ENCODE data around the gene SH3YL1.

The SH3YL1 gene

DNA sequence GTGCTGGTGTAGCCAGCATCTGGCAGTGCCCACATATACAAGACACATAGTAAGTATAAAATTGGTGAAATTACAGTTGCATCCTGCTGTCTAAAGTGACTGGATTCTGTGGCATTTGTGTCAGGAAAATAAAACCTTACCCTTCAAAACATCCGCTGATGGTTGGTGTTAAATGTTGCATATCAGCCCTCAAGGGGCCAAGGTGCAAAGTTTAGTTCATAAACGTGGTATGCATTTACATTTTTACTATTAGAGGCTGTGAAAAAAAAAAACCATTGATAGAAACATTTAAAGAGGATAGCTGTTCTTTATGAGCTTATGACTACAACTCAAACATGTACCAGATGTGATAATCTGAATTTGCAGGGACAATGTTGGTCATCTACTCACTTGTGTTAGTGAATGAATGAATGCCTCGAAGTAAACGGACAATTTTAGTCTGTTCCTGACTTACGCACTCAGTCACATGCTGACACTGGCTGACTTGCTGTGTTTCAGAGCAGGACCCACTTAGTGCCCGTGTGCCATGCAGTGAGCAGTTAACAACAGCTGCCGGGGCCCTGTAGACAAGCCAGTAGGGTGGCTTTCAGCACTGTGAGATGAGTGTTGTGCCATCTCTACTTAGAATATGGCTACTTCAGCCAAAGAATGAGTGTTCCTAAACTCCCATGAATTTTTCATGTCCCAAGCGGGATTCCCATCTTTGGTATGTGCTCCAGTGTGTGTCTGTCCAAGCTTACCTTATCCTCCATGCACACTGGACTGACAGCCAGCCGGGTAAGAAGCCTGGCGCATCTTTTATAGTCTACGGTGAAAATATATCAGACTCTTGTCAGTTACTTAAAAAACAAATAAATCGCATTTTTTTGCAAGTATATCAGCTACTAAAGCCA, 18.8 kb upstream of the SH3YL1 start:
- DNase-seq (no peak), ATAC-seq (no peak)

DNA sequence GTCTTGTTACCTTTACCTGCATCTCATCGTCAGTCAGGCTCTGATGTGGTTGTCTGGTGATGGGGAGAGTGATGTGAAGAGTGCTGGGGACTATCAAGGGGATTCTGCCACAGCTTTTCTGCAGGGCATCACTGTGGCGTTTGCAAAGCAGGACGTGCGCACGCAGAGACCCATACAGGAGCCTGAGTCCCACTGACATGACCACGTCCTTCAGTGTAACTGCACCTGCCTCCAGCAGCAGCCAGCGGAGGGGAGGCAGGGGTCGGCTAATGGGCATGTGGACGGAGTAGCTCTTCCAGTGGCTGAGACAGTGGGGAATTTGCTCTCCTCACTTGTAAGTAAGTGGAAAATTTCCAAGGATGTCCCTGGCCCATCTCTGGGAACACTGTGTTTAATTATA, 17.5 kb upstream of the SH3YL1 start:
- ATAC-seq = no peak
- no peak for DNase-seq

DNA sequence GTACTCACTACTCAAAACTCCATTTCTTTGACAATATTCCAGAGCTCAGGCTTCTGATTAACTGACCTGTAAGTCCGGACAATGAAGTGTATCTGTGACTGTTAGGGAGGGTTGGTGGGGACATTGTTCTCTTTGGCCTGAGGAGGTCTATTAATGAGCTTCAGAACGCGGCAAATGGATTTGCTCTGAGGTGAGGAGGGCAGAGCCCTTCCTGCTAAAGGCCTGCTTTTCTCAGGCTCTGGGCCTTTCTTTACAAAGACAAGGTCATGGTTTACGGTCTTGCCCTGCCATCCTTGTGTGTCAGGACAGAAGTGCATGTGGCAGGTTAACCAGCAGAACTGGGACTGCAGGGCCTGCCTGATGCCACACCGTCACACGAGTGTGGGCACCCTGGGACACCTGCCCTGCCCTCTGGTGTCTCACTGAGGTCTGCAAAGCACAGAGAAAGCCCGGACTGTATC, 16.8 kb upstream of the SH3YL1 start:
- ATAC-seq = peak; percentile 9

DNA sequence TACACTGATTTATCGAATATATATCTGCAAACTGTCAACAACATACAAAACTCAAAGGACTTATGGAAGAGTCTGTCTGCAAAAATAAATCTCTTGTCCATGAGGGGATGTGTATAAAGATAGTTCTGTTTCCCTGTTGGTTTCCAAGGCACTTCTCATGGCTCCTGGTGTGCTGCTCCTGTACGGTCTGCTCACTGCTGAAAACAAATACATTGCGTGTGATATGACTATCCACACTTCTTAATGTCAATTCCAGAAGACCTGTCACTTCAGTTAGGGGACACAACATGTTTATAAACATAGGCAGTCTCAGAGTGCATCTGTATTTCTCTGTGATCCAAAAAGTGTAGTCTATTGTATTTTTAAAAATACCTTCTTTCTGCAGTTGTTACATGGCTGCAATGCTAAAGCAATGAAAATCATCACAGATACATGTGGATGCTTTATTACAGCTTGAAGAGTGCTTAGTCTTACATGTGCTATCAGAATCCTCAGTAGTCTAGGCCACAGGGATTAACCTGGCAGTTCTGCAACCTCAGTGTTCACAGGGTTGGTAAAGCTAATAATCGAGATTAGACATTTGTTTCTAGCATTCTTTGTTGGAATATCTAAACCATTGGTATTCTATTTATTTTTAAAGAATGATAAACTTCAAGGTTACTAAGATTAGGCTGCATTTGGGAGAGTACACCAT, 16.3 kb upstream of the SH3YL1 start:
- no peak for ATAC-seq
- no peak for DNase-seq

More for the DNA sequence above, 16.8 kb upstream of the SH3YL1 start:
- DNase-seq = no peak

DNA sequence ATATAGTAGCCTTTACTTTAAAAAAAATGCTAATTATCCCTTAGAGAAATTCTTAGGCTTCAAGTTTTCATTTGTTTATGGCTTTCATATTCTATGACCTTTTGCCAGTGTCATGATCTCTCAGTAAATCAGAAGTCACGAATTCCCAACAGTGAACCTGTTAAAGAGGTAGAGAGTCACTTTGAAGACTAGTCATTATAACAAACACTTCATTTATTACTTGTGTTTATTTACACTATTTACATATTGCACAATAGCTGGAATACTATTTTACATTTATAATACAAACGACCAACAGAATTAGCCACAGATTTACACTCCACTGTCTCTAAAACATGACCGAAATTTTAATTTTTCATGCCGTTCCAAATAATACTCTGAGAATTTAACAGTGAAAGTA, 15.5 kb upstream of the SH3YL1 start:
- ATAC-seq (no peak), DNase-seq (no peak)

DNA sequence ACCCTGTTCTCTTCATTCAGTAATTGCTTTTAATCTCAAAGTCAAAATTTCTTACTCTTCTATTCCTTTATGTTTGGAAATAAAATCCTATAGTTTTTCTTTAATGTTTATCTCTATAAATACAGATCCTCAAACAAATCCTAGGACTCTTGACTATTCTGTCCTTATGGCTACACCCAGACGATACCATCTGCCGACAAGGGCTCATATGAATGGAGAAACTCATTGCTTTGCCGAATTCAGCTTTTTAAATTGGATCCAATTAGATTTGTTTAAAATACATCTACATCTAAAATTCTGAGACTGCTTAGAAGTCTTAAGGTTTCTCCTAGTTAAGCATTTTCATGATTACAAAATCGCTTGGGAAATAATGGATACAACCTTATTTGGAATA, 15.1 kb upstream of the SH3YL1 start:
- DNase-seq = no peak
- ATAC-seq = no peak

DNA sequence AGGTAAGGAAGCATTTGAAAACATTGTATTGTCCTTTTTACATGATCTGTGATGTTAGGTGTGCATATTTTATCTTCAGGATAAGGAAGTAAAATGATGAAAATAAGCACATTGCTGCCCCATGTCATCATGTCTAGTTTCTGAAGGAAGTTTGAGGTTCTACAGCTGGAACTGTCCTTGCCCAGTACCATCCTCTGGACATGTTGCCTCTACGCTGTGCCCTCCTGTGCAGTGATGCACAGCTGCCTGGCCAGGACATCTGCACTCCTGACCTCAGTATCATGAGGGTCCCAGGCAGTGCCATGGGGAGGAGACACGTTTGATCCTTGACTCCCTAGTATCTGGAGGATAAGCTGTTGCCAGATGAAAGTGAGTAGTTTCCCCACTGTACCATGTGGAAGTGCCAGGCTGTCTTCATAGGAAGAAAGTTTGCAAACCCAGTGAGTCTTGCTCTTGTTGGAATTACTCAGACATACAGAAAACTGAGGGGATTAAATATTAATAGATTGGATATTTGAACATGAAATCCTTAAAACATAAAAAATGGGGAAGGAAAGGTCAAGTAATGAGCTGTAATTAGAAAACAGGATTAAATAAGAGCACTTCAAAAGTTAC, 14.6 kb upstream of the SH3YL1 start:
- ATAC-seq = no peak
- no peak for DNase-seq

DNA sequence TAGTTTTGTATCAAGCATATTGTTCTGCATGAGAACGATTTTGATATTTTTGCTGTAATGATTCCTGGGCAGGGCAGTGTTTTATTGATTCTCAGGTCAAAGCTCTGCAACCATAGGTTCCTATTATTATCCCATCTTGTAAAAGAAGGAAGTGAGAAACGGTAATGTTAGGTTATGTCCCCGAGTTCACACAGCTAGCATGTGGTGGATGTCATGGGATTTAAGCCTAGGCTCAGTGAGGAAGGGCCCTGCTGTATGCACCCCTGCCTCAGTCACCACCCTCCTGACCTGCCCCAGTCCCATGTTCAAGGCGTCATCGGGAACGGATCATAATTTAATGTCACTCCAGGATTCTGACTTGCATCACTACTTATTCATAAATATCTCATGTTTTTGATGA, 11.6 kb upstream of the SH3YL1 start:
- ATAC-seq (no peak), DNase-seq (no peak)

DNA sequence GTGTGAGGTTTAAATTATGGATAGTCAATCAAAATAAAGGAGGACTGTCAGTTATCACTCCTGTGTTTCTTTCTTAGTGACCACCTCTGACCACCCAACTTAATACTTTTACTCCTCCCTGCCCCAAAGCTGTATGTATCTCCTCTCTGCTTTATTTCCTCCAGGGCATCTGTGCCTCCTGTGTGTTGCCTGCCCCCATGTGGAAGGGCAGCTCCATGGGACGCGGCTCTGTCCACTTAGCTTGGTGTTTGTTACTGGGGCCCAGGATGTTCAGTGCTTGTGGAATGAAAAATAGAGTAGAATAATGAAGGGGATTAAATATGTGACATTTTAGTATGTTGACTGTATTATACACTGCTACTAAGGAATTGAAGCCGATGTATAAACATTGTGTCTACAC, 10.7 kb upstream of the SH3YL1 start:
- DNase-seq (no peak), ATAC-seq (no peak)

DNA sequence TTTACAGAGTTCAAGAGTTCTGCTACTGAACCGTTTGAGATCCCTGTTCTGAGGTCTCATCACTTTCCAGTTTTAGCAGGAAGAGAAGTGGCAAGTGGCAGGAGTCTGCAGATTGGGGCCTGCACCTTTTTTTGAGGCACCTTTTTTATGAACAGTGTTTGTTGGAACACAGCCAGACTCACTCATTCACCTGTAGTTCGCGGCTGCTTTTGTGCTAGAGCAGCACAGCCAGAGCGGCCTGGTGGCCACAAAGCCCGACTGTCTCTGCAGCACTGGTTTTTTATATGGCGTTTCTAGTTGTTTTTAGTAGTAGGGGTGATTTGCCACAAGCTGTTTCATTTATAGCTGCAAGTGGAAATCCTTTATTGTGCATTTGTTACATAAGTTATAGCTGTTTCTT, 9.5 kb upstream of the SH3YL1 start:
- no peak for ATAC-seq
- no peak for DNase-seq

DNA sequence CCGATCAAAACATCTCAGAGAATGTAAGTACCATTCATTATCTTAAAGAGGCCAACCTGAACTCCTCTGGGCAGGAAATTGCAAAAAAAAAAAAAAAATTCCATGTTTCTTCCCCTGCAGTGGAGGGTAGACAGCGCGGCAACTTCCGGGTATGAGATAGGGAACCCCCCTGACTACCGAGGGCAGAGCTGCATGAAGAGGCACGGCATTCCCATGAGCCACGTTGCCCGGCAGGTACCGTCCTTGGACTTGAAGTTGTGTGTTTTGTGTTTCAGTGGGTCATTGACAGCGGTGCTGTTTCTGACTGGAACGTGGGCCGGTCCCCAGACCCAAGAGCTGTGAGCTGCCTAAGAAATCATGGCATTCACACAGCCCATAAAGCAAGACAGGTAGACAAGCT, 8.1 kb upstream of the SH3YL1 start:
- DNase-seq (no peak), ATAC-seq (no peak)

DNA sequence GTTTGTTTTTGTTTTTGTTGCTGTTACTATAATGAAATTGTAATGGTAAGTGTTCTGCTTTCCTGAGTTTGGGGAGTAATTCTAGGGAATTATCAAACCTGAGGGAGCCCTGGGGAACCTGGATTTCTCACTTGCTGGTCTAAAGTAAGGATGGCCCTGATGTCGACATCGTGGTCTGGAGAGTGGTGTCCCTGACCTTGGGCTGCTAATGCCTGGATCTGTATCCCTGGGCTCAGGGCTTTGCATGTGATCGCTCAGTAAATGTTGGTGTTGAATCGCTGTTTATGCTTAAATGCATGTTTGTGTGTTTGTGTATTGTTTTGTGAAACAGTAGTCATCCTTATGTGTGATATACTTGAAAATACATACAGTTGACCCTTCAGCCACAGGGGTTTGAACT, 7.0 kb upstream of the SH3YL1 start:
- ATAC-seq (no peak), DNase-seq (no peak)

DNA sequence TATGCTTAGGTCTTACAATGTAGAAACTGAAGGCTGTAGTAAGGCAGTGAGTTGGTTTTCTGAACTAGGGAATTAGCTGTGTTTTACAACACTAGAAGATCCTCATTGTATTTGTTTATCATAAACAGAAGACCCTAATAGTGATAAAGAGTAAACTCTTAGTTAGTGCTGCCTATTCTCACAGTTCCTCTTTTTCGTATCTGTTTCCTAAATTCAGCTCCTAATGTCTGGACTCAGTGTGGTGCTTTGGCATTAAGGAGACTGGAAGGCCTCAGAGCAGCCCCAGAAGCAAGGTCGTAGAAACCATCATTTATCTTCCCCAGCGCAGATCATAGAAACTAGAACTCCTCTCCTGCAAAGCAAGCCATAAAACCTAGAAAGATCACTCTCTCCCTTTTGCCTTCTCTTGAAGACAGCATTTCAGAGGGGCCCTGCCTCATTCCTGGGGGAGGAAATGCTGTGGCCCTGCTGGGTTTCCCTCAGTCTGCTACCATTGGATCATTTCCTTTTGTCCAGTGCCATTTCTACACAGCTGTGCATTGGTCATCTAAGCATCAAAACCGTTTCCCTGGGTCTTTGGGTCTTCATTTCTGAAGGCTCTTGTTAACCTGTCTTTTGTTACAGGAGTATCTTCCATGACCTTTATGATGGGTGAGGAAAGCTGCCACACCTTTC, 5.7 kb upstream of the SH3YL1 start:
- DNase-seq (no peak), ATAC-seq (no peak)

DNA sequence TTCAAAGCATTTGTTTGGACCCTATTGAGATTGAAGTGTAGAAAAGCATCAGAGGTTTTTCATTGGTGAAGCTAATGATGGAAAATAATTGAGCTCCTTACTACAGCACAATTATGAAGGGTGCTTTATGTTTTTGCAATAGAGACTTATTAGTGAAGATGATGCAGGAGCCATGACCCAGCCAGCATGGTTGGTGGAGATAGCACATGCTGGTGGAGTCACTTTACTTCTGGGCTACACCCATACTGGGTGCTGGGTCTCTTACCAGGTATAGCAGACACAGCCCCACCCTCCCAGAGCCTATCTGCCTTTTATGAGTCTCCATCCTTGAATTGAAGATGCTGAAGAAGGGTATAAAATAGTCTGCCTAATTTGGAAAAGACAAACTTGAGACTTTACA, 4.5 kb upstream of the SH3YL1 start:
- ATAC-seq = no peak

DNA sequence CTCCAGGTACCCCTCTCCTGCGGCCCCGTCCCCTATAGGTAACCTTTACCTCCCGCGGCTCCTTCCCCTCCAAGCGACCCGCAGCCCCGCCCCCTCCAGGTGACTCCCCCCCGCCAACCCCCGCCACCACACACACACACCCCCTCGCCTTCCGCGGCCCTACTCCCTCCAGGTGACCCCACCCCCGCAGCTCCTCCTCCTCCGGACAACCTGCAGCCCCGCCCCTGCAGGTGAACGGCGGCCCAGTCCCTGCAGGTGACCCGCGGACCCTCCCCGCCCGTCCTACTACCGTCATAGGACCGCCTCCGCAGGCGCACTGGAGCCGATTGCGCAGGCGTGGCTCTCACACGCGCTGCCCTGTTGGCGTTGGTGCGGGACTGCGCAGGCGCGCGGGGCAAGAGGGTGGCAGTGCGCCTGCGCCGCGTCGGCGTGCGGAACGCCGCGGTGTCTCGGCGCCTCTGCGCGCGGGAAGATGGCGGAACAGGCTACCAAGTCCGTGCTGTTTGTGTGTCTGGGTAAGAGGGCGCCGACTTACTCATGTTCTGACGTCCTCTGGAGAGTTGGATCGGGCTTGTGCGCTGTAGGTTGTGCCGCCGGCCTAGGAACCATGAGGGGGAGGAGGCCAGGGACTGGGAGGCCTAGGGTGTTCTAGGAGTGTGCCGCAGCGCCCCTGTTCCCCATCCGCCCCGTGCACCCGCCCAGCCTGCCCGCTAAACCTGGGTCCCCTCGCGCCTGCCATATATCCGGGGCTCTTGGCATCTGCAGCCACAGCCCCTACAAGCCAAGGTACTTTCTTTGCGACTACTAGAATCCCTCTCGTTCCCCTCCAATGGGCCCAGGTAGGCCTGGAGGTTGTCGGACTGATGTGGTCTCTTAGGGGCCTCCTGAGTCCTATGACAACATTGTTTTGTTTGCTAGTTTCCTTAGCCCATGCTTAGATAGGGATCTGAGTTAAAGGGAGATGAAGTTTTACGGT, 949 bp upstream of the SH3YL1 start, which contains the start of gene ACP1:
Gene ACP1, plus strand, starts transcription at position 455 of the 976 bp plus-strand sequence. Its CDS starts 18 bp downstream, at position 473.
- ATAC-seq = peak; percentile 85
- DNase-seq = peak; percentile 95

More for the DNA sequence above, 4.5 kb upstream of the SH3YL1 start:
- DNase-seq = no peak

DNA sequence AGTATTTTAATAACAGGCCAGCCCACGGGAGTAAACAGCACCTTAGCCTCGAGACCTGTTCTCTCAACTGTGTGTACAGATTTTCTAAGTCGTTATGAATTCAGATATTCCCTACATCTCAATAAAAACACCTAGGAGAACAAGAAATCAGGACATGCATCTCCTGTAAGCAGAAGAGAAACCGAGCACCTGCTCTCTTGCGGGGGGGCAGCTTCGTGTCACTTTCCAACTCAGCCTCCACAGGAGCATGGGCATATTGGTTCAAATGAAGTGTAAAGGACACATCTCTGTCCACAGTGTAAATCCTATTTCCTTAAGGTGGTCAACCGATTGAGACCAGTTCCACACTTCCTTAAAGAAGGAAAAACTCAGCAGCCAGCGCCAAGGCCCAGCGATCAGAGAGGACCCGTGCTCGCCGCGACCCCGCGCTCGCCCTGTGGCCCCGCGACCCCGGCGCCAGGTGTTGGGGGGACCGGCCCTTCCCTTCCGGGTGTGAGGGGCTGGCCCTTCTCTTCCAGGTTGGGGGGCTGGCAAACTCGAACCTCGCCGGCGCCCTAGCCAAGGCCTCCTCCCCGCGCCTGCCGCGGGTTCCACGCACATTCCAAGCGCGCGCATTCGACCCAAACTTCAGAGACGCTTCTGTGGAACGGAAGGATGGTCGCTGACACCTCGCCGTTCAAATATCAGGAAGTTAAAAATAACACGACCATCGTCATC, 652 bp downstream of the SH3YL1 start:
- no peak for ATAC-seq

DNA sequence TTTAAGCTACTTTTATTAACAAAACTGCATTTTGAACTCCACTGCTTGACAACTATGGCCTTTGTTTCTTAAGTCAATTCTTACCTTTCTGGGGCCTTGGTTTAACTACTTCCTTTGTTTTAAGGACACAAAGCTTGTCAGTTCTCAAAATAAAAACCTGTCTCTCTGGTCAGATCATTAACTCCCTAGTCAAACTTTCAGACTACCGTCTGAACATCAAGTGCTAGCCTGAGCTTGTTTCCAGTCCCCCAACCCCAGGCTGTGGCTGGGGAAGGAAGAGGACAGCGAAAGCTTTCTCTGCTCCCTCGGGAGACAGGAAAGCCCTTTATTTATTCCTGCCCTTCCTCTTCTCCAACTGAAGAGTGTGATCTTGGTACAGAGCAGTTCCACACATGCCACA, 1.7 kb downstream of the SH3YL1 start:
- DNase-seq (no peak), ATAC-seq (no peak)

More for the DNA sequence above, 652 bp downstream of the SH3YL1 start:
- no peak for DNase-seq

DNA sequence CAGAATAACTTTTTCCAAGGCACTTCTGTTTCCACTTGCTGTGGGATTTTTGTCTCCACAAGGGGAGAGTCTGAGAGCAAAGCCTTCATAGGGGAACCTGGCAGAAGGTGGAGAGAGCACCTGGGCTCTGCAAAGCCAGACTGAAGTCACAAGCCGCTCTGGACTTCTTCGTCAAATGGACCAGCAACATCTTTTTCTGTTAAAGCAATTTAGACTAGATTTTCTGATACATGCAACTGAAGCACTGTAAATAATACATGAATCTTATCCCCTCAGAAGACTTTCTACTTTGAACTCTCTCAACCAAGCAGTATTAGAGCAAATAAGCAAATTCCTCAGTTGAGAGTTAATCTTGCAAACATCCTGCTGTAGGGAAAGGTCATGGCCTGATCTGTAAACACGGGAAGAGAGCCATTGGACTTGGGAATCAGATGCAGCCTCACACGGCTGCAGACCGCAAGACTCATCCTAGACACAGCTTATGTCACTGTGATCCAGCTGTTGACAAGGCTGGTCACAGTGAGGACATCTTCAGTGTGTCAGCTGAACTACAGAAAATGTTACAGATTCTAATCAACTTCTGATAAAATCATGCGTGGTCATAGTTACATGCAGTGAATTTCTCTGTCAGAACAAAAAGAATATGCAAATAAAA, 3.2 kb downstream of the SH3YL1 start:
- no peak for DNase-seq
- no peak for ATAC-seq

DNA sequence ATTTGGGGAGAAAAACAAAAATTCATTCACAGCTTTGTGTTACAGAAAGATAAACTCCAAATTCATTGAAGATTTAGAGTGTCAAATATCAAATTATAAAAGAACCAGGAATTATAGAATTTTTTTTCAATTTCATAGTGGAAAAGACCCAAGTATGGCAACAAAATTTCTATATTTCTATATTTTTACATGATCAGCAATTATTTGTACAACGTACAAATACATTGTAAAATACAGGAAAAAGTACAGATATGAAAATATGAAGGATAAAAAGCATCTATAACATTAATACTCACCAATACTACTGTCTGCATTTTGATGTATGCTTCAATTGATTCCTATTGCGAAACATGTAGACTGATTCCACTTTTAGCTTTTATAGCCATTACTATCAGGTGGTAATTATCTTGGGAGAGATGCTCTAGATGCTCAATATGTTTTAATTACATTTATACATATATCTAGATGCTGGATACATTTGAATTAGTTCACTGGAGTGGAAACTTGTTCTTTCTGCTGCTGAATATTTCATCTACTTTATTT, 4.0 kb downstream of the SH3YL1 start:
- no peak for ATAC-seq
- no peak for DNase-seq

DNA sequence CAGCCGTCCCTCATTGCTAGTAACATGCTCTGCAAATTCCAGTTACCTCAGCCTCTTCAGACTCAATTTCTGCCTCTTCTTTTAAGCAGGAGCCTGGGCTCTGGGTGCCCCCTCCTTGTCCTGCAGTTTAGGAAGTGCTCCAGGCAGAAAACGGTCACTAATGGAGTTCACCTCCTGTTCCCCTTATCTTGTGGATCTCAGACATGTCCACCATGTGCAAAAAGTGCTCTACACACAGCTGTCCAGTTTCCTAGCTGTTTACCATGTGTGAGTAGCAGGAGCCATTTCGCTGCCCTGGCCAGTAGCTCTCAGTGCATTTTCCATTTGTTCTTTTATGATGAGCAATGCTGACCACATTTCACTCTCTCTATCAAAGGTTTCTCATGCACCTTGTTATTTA, 4.9 kb downstream of the SH3YL1 start:
- no peak for DNase-seq
- ATAC-seq = no peak

Data from stimulated activated naive CD8-positive, alpha-beta T cell treated with anti-CD3 and anti-CD28 coated beads, Interleukin-15, Interleukin-2, amounts not matched to agents 100 U/mL and 50 U/mL, for 24 hours (primary cell).